Renal pelvis (tissue), 4 donors: ENCODE measurements around the gene ADGRG2. TPM values are rescaled to one million over a fixed set of nuclear protein-coding genes. Genes with fewer than 3 reads are reported as not detected.
"Not testable (repeated sequence)": the region's sequence is repeated elsewhere in the genome, so short reads cannot be mapped to it uniquely, and the experiment has no call there.

Experiments
- DNase-seq: peaks from one replicate; pipeline ENCODE4 v3.0.0-alpha.2; 2013
- polyA plus RNA-seq, 3 donors: library from polyadenylated mRNA; unstranded; fragments of 120-200 nt; gene quantifications; one replicate each; pipeline ENCODE4 v1.2.1, GENCODE V29; 2013; ENCODE audit not compliant: insufficient read length in 3 of 3

The ADGRG2 gene
- polyA plus RNA-seq, 3 donors = 15.5 to 18.2 (median 16.4) TPM

GRCh38 chrX:19007011-19007410 is 115.3 kb downstream of the ADGRG2 start:
- DNase-seq = no peak

- no peak for DNase-seq
These were observed 116.4 kb downstream of the ADGRG2 start for GRCh38 chrX:19005909-19006308.

- no peak for DNase-seq
These were observed 118.5 kb downstream of the ADGRG2 start for GRCh38 chrX:19003756-19004155.

GRCh38 chrX:18998653-18999052 is 123.6 kb downstream of the ADGRG2 start:
- DNase-seq = no peak

GRCh38 chrX:18997916-18998315 is 124.4 kb downstream of the ADGRG2 start:
- DNase-seq = no peak

GRCh38 chrX:18996536-18996935 is 125.7 kb downstream of the ADGRG2 start:
- DNase-seq = no peak

- no peak for DNase-seq
These were observed 127.0 kb downstream of the ADGRG2 start for GRCh38 chrX:18995221-18995620.

GRCh38 chrX:18994713-18995112 is 127.6 kb downstream of the ADGRG2 start:
- no peak for DNase-seq

GRCh38 chrX:18992829-18993228 is 129.4 kb downstream of the ADGRG2 start:
- DNase-seq = no peak

GRCh38 chrX:18985186-18985435 is 137.2 kb downstream of the ADGRG2 start:
- DNase-seq = peak; percentile 11

GRCh38 chrX:18984381-18985185 is 137.7 kb downstream of the ADGRG2 start:
- DNase-seq = peak; percentile 79

- DNase-seq = peak; percentile 56
These were observed 138.4 kb downstream of the ADGRG2 start, which contains the start of gene PHKA2 for GRCh38 chrX:18983666-18984380. Gene PHKA2, minus strand, starts transcription at chrX:18984114. Its CDS starts 182 bp downstream, at chrX:18983932.

GRCh38 chrX:18981124-18981807 is 141.0 kb downstream of the ADGRG2 start:
- DNase-seq = no peak

GRCh38 chrX:18980262-18980661 is 142.0 kb downstream of the ADGRG2 start:
- not testable (repeated sequence) for DNase-seq

- DNase-seq = no peak
These were observed 147.3 kb downstream of the ADGRG2 start for GRCh38 chrX:18974993-18975392.

GRCh38 chrX:18973527-18974192 is 148.6 kb downstream of the ADGRG2 start:
- DNase-seq = no peak

- no peak for DNase-seq
These were observed 150.8 kb downstream of the ADGRG2 start for GRCh38 chrX:18971506-18971905.

- DNase-seq = no peak
These were observed 151.8 kb downstream of the ADGRG2 start for GRCh38 chrX:18970465-18970864.

GRCh38 chrX:18966624-18967023 is 155.6 kb downstream of the ADGRG2 start:
- no peak for DNase-seq

GRCh38 chrX:18964901-18965300 is 157.4 kb downstream of the ADGRG2 start:
- no peak for DNase-seq

- no peak for DNase-seq
These were observed 158.2 kb downstream of the ADGRG2 start for GRCh38 chrX:18964026-18964425.

- no peak for DNase-seq
These were observed 159.9 kb downstream of the ADGRG2 start for GRCh38 chrX:18962329-18962728.
